Measurements from ENCODE around the gene CD6. TPM values are rescaled to one million over a fixed set of nuclear protein-coding genes. Genes with fewer than 3 reads are reported as not detected.

The CD6 gene
- polyA plus RNA-seq, 2 of the 4 experiments (the other 2 are of a cell fraction), result 0.06 TPM

GRCh38 chr11:61018059-61018458 is 46.6 kb downstream of the CD6 start:
- ChIA-PET CTCF (interaction anchor here (1.1 to 1.9 kb wide), 2 partner anchors 12 to 48 kb away, joined by 3 to 5 read pairs; partner anchors contain the start of gene CD6), POLR2A (no interaction called here)
- H3K9me3 ChIP-seq, result no peaks in the 10 kb centered on the region
- TF ChIP-seq HEYL (CRISPR knock-in tag; IDR thresholded peaks at IDR 0.05) (no peak), CTCF (IDR thresholded peaks at IDR 0.05) (no peak), JUNB (IDR thresholded peaks at IDR 0.05) (no peak), CBX8 (IDR thresholded peaks at IDR 0.05) (no peak), CBX2 (IDR thresholded peaks at IDR 0.05; ENCODE audit: borderline replicate concordance, low read depth) (no peak), KDM1A (IDR thresholded peaks at IDR 0.05; ENCODE audit: low read depth) (no peak), KDM5A (IDR thresholded peaks at IDR 0.05) (no peak)
- WGBS (ENCODE audit: missing lambda C conversion rate), result 92% methylated on average over 2 of the region's 7 CpGs
- H3K4me2 ChIP-seq, result no peak overlapping the region
- FAIRE-seq, result no peak
- no peak for ATAC-seq
- H3K27ac ChIP-seq, result no peak overlapping the region
- no peak overlapping the region for H3K4me3 ChIP-seq
- no peak for DNase-seq (ENCODE audit: low read depth in 1 of 2, low spot score in 1 of 2)
- no peaks in the 10 kb centered on the region for H3K4me1 ChIP-seq

- ChIA-PET CTCF (interaction anchor here (0.8 to 1.9 kb wide), 3 partner anchors 9 to 49 kb away, joined by 3 to 5 read pairs (median 3); partner anchors contain the start of gene CD6), POLR2A (no interaction called here)
- ATAC-seq, result no peak
- Histone ChIP-seq H3K27ac (no peak overlapping the region), H3K4me1 (no peaks in the 10 kb centered on the region), H3K4me3 (no peak overlapping the region), H3K9me3 (no peaks in the 10 kb centered on the region), H3K4me2 (no peak overlapping the region)
- no peak for DNase-seq (ENCODE audit: low read depth in 1 of 2, low spot score in 1 of 2)
- TF ChIP-seq RCOR1 (IDR thresholded peaks at IDR 0.05; ENCODE audit: low read depth, low read length) (no peak), NPAS2 (CRISPR knock-in tag; IDR thresholded peaks at IDR 0.05; ENCODE audit: borderline replicate concordance) (no peak), PBX3 (IDR thresholded peaks at IDR 0.05) (no peak), RARB (CRISPR knock-in tag; IDR thresholded peaks at IDR 0.05) (no peak), FOSL2 (IDR thresholded peaks at IDR 0.05) (no peak), FOSL2 (CRISPR knock-in tag; IDR thresholded peaks at IDR 0.05) (no peak), JUN (IDR thresholded peaks at IDR 0.05) (no peak), TFCP2L1 (CRISPR knock-in tag; IDR thresholded peaks at IDR 0.05) (no peak), JUNB (IDR thresholded peaks at IDR 0.05) (no peak)
- 70% methylated on average over 16 of the region's 19 CpGs for WGBS (ENCODE audit: missing lambda C conversion rate)
- no peak for FAIRE-seq
These were observed 47.8 kb downstream of the CD6 start for GRCh38 chr11:61019037-61019831.

- WGBS (ENCODE audit: missing lambda C conversion rate), result 66% methylated on average over 8 of the region's 9 CpGs
- POLR2A ChIA-PET, result no interaction called here
- H3K4me1 ChIP-seq, result no peaks in the 10 kb centered on the region
- H3K4me3 ChIP-seq, result no peak overlapping the region
- H3K27ac ChIP-seq, result no peak overlapping the region
- H3K4me2 ChIP-seq, result no peak overlapping the region
- H3K9me3 ChIP-seq, result no peaks in the 10 kb centered on the region
- CTCF ChIA-PET, result interaction anchor here (0.9 kb wide), 1 partner anchor 9 kb away, joined by 3 read pairs; no protein-coding TSS in a partner anchor
- FAIRE-seq (no peak), DNase-seq (ENCODE audit: low read depth in 1 of 2, low spot score in 1 of 2) (no peak), ATAC-seq (no peak)
- TF ChIP-seq CBX2 (IDR thresholded peaks at IDR 0.05; ENCODE audit: borderline replicate concordance, low read depth), result no peak
- TF ChIP-seq CEBPB (IDR thresholded peaks at IDR 0.05), result no peak
- TF ChIP-seq MAFK (IDR thresholded peaks at IDR 0.05; ENCODE audit: partially characterized antibody), result no peak
- no peak for TF ChIP-seq HEYL (CRISPR knock-in tag; IDR thresholded peaks at IDR 0.05)
- no peak for TF ChIP-seq CBX8 (IDR thresholded peaks at IDR 0.05)
- TF ChIP-seq POLR2A (IDR thresholded peaks at IDR 0.05; ENCODE audit: low read length), result no peak
- no peak for TF ChIP-seq ELK1 (IDR thresholded peaks at IDR 0.05; ENCODE audit: low read depth, low read length)
- no peak for TF ChIP-seq HES2 (IDR thresholded peaks at IDR 0.05)
- no peak for TF ChIP-seq ZC3H11A (IDR thresholded peaks at IDR 0.05)
- no peak for TF ChIP-seq TFCP2L1 (CRISPR knock-in tag; IDR thresholded peaks at IDR 0.05)
- no peak for TF ChIP-seq NR3C1 (IDR thresholded peaks at IDR 0.05)
- TF ChIP-seq PHF8 (IDR thresholded peaks at IDR 0.05; ENCODE audit: borderline replicate concordance, low read depth), result no peak
- no peak for TF ChIP-seq NFE2L2 (conservative IDR thresholded peaks at IDR 0.05; ENCODE audit: low read length)
- TF ChIP-seq ESRRA (IDR thresholded peaks at IDR 0.05; ENCODE audit: borderline replicate concordance, low read length), result no peak
- no peak for TF ChIP-seq CHD4 (IDR thresholded peaks at IDR 0.05; ENCODE audit: borderline replicate concordance)
- no peak for TF ChIP-seq MYC (IDR thresholded peaks at IDR 0.05; ENCODE audit: borderline replicate concordance, low read length)
- no peak for TF ChIP-seq HOXB13 (CRISPR knock-in tag; IDR thresholded peaks at IDR 0.05; ENCODE audit: low read depth)
- no peak for TF ChIP-seq TP53 (CRISPR knock-in tag; IDR thresholded peaks at IDR 0.05)
- no peak for TF ChIP-seq EHMT2 (IDR thresholded peaks at IDR 0.05; ENCODE audit: low read depth)
- no peak for TF ChIP-seq E2F6 (IDR thresholded peaks at IDR 0.05; ENCODE audit: borderline replicate concordance, low read depth)
These were observed 48.4 kb downstream of the CD6 start for GRCh38 chr11:61019832-61020405.
